GM13976 (cell line): Measurements from ENCODE around the gene MPRIP.

Experiments used
- DNase-seq: peaks from one replicate; pipeline ENCODE4 v3.0.0; 2012; ENCODE audit warnings: low spot score
- CTCF ChIP-seq: IDR thresholded peaks from 2 replicates; pipeline ENCODE4 v1.5.1; 2012; ENCODE audit warnings: borderline replicate concordance, mild to moderate bottlenecking; ENCODE audit not compliant: insufficient read depth; ENCODE audit errors: extremely low read depth, missing control alignments, control extremely low read depth
- in situ Hi-C: fragments of 300-500 bp; cut with MboI; formaldehyde crosslinking; loops from one replicate; pipeline ENCODE4 v1.12.0; 2022; ENCODE audit warnings: low sequenced_read_pairs, mixed read lengths, inconsistent platforms; ENCODE audit not compliant: unreplicated experiment

MPRIP gene

GRCh38 chr17:17051791-17052461 is 9.7 kb downstream of the MPRIP start:
- TF ChIP-seq CTCF = no peak
- in situ Hi-C loops = no loop called here
- DNase-seq = no peak

- DNase-seq = no peak
- in situ Hi-C loops = no loop called here
- TF ChIP-seq CTCF = no peak
Observed at GRCh38 chr17:17052462-17053221, 10.4 kb downstream of the MPRIP start.

- in situ Hi-C loops = no loop called here
- no peak for TF ChIP-seq CTCF
- no peak for DNase-seq
Observed at GRCh38 chr17:17053446-17054379, 11.5 kb downstream of the MPRIP start.

- in situ Hi-C loops = no loop called here
- TF ChIP-seq CTCF = no peak
- no peak for DNase-seq
Observed at GRCh38 chr17:17054636-17055035, 12.4 kb downstream of the MPRIP start.

- no peak for TF ChIP-seq CTCF
- DNase-seq = no peak
- in situ Hi-C loops = no loop called here
Observed at GRCh38 chr17:17055286-17056155, 13.3 kb downstream of the MPRIP start.
